Activated CD8-positive, alpha-beta memory T cell treated with anti-CD3 and anti-CD28 coated beads, Interleukin-2, amount 10 ng/mL, durations not matched to agents 7 days and 5 days (primary cell): Measurements from ENCODE around the gene RAD51B. TPM values are rescaled to one million over a fixed set of nuclear protein-coding genes. Genes with fewer than 3 reads are reported as not detected.

Source experiments
- ATAC-seq: fragments of 150-1000 bp; cut with Tn5 transposase; one replicate; pipeline ENCODE4 v1.10.0; 2021; ENCODE audit warnings: moderate library complexity
- CTCF ChIA-PET: fragments of 350-600 bp; sonication (Branson Sonifier 250); formaldehyde crosslinking; loops from one replicate; lab custom pipeline; 2021; ENCODE audit warnings: antibody characterized with exemption; lab: Charles Lee
- DNase-seq: peaks from one replicate; pipeline ENCODE4 v3.0.0-alpha.2; 2020
- H3K27ac Mint-ChIP-seq: one replicate; pipeline ENCODE4 v1.8.0; 2021; ENCODE audit warnings: mild to moderate bottlenecking, mixed read lengths
- H3K27me3 Mint-ChIP-seq: one replicate; pipeline ENCODE4 v1.8.0; 2021; ENCODE audit warnings: mixed read lengths
- H3K36me3 Mint-ChIP-seq: one replicate; pipeline ENCODE4 v1.8.0; 2021; ENCODE audit warnings: mild to moderate bottlenecking, mixed read lengths
- H3K4me1 Mint-ChIP-seq: one replicate; pipeline ENCODE4 v1.8.0; 2021; ENCODE audit warnings: mixed read lengths
- H3K4me3 Mint-ChIP-seq: one replicate; pipeline ENCODE4 v1.8.0; 2021; ENCODE audit warnings: mild to moderate bottlenecking, moderate library complexity, mixed read lengths
- H3K9me3 Mint-ChIP-seq: one replicate; pipeline ENCODE4 v1.8.0; 2022; ENCODE audit warnings: low read depth, mixed read lengths
- total RNA-seq, 2 experiments: library from RNA; stranded (reverse); gene quantifications; one replicate each; pipeline ENCODE4 v1.2.3, GENCODE V29; 2021

RAD51B gene
- total RNA-seq, 2 experiments from 2014 or later, result 35.3 to 55.5 TPM

DNA sequence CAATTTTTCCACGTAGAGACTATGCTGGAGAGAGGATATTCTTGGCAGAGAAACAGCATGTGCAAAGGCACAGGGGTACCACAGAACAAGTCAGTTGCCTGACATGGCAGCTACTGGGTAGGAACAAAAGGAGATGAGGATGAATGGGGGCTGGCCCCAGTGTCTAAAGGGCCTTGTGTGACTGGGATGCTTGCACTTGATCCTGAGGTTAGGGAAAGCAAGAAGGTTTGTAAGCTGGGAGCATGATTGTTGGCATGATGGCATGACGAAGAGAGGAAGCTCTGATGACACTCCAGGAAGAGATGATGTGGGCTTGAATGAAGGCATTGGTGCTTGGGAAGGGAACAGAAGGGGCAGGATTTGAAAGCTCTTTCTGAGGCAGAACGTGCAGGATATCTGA, 834.2 kb downstream of the RAD51B start:
- CTCF ChIA-PET, result no interaction called here
- H3K27me3 Mint-ChIP-seq, result no peaks in the 10 kb centered on the region
- DNase-seq, result peak; percentile 18
- peaks cover 2% of the 10 kb centered on the region for H3K4me1 Mint-ChIP-seq
- ATAC-seq, result no peak
- no peaks in the 10 kb centered on the region for H3K9me3 Mint-ChIP-seq
- no peaks in the 10 kb centered on the region for H3K36me3 Mint-ChIP-seq
- H3K27ac Mint-ChIP-seq, result no peak overlapping the region
- no peak overlapping the region for H3K4me3 Mint-ChIP-seq

DNA sequence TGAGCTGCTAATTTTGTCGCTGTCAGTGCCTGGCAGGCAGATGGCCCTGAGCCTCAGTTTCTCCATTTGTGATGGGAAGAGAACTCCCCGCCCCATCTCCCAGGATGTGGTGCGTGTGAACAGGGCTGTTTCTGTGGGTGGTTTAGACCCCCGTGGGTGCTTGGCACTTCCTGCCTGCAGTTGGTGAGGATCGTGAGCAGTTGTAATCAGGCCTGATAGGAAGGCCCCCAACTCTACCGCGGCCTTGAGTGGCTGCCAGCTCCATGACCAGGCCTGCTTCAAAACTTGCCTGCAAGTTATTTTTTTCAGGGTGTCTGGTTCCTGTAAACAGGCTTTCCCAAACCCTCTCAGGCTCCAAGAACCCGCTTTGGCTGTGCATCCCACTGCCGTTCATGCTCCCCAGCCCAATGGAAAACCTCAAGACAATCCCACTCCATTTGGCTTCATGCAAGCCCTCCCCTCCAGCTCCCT, 834.9 kb downstream of the RAD51B start:
- Mint-ChIP-seq H3K9me3 (no peaks in the 10 kb centered on the region), H3K36me3 (no peaks in the 10 kb centered on the region), H3K4me3 (no peak overlapping the region), H3K27ac (no peak overlapping the region), H3K27me3 (no peaks in the 10 kb centered on the region), H3K4me1 (peaks cover 2% of the 10 kb centered on the region)
- ATAC-seq (no peak), DNase-seq (peak; percentile 23)
- CTCF ChIA-PET, result interaction anchor here (1.1 kb wide), 1 partner anchor 134 kb away, joined by 3 read pairs; no protein-coding TSS in a partner anchor

DNA sequence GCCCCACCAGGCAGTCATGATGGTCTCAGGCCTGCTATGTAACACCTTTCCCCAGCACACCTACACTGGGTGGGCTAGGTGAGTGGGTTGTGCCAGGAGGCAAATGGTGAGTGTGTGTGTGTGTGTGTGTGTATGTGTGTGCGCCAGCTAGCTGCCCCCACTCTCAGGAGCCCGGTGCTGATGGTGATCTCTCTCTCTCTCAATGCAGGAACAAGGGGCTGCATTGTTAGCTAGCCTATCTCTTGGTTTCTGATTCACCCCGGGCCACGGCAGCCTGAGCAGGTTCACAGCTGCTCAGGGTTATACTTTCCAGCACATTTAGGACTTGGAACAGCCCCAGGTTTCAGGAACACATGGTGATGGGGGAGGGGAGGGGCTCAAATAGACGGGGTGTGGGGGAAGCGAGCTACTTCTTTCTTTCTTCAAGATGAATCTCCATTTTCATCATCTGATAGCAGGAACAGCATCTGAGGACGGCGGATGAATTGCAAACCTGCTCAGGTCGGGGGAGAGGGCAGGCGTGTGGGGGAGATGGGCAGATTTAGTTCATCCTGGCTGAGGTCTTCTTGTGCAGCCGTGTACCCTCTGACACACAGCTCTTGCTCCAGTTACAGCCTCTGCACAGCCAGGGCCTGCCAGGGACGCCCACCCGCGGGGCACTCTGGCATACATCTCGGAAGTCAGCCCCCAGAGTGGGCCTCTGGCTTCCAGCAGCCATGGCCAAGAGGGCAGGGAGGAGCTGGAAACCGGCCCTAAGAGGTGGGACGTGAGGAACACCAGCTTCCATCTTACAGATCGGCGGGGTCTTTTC, 835.6 kb downstream of the RAD51B start:
- H3K4me3 Mint-ChIP-seq, result no peak overlapping the region
- H3K27ac Mint-ChIP-seq, result no peak overlapping the region

DNA sequence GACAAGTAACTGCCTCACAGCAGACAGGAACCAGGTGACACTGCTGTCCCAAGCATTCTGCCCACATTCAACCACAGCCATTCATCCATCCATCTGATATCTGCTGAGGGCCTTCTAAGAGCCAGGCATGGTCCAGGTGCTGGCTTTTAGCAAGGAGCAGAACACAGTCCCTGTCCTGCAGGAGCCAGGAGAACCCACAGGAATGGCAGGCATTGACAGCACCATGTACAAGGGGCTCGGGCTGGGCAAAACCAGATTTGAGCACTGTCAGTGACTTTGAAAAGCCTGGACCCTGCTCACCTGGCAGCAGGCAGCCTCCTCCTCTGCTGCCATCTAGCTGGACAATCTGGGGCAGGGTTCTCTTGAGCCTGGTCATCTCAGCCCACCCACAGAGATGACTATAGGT, 836.3 kb downstream of the RAD51B start:
- H3K27me3 Mint-ChIP-seq, result no peaks in the 10 kb centered on the region
- ATAC-seq (no peak), DNase-seq (peak; percentile 22)
- H3K27ac Mint-ChIP-seq, result no peak overlapping the region
- no peaks in the 10 kb centered on the region for H3K36me3 Mint-ChIP-seq
- CTCF ChIA-PET, result interaction anchor here (1.1 kb wide), 2 partner anchors 10 to 133 kb away, joined by 3 read pairs; no protein-coding TSS in a partner anchor
- no peaks in the 10 kb centered on the region for H3K9me3 Mint-ChIP-seq
- no peak overlapping the region for H3K4me3 Mint-ChIP-seq
- H3K4me1 Mint-ChIP-seq, result no peaks in the 10 kb centered on the region

More for the DNA sequence above, 835.6 kb downstream of the RAD51B start:
- CTCF ChIA-PET, result interaction anchor here (1.1 kb wide), 2 partner anchors 10 to 133 kb away, joined by 3 read pairs; no protein-coding TSS in a partner anchor
- ATAC-seq (no peak), DNase-seq (no peak)
- H3K36me3 Mint-ChIP-seq, result no peaks in the 10 kb centered on the region
- no peaks in the 10 kb centered on the region for H3K9me3 Mint-ChIP-seq
- H3K27me3 Mint-ChIP-seq, result no peaks in the 10 kb centered on the region
- peaks cover 2% of the 10 kb centered on the region for H3K4me1 Mint-ChIP-seq

DNA sequence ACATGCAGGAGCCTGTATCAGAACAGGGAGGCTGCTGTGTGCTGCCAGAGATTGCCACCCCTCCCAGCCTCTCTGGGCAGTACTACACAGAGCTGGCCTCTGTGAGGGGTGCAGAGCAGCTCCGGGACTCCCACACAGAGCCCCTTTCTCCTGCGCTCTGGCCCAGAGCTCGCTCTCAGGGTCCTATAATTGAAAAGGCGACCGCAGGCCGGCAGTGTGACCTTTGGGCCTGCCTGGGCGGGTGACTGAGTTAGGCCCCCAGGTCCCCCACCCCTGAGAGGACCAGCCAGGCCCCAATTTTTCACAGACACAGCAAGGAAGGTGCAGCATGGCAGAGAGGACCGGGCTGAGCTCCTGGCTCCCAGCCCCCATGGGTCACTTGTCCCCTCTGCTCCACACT, 836.9 kb downstream of the RAD51B start:
- Mint-ChIP-seq H3K36me3 (no peaks in the 10 kb centered on the region), H3K27me3 (no peaks in the 10 kb centered on the region), H3K4me1 (no peaks in the 10 kb centered on the region), H3K27ac (no peak overlapping the region), H3K4me3 (no peak overlapping the region), H3K9me3 (no peaks in the 10 kb centered on the region)
- DNase-seq, result peak; percentile 32
- ATAC-seq, result no peak
- CTCF ChIA-PET, result interaction anchor here (1.1 kb wide), 1 partner anchor 9 kb away, joined by 3 read pairs; no protein-coding TSS in a partner anchor

DNA sequence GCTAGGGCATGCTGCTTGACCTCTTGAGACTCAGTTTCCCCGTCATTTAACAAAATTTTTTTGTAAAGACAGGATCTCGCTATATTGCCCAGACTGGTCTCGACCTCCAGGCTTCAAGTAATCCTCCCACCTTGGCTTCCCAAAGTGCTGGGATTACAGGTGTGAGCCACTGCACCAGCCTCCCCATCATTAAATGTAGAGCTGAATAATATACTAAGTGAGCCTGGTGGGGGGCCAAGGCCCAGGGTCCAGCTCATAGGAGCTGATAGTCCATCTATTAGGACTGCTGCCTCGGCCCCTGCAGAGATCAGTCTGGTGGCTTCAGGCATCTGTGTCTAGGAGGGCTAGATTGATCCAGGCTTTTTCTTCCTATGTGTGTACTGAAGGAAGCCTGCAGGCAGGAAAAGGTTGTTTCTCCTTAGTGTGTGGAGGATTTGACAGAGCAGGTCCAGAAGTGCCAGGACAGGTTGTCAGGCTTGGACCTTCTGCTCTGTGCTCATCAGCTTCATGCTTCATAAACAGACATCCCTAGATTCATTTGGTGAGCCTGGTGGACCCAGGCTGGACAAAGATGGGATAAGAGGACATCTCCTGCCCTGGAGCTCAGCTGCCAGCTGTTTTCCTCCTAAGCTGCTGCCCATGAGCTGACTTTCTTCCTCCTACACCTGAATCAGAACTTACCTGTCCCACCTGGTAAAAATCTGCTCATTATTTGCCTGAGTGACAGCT, 837.9 kb downstream of the RAD51B start:
- H3K4me1 Mint-ChIP-seq, result peaks cover under 1% of the 10 kb centered on the region
- H3K36me3 Mint-ChIP-seq, result no peaks in the 10 kb centered on the region
- ATAC-seq, result no peak
- no peaks in the 10 kb centered on the region for H3K9me3 Mint-ChIP-seq
- H3K4me3 Mint-ChIP-seq, result no peak overlapping the region
- no peak overlapping the region for H3K27ac Mint-ChIP-seq
- no peaks in the 10 kb centered on the region for H3K27me3 Mint-ChIP-seq
- DNase-seq, result peak; percentile 31
- CTCF ChIA-PET, result no interaction called here

DNA sequence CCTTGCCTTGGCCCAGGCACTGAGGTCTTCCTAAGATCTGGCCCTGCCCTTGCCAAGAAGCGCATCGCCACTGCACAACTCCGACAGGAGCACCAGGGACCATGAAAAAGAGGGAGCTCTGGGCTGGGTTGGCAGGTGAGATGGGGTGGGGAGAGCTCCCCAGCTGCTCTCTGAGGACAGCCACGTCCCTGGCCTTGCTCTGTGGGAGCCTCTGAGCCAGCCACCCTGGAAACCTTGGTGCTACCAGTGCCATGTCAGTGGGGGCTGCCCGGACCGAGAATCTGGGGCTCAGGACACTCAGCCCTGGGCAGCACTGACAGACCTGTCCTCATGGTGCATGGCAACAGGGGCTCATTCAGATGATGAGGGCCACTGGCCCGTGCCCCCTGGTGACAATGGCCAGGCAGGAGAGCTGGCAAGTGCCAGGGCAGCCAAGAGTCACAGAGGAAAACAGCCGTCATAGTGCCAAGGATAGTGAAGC, 838.5 kb downstream of the RAD51B start:
- Mint-ChIP-seq H3K27ac (no peak overlapping the region), H3K27me3 (no peaks in the 10 kb centered on the region), H3K4me3 (no peak overlapping the region), H3K9me3 (no peaks in the 10 kb centered on the region), H3K36me3 (no peaks in the 10 kb centered on the region), H3K4me1 (peaks cover 4% of the 10 kb centered on the region)
- no peak for ATAC-seq
- CTCF ChIA-PET, result no interaction called here
- peak; percentile 25 for DNase-seq

DNA sequence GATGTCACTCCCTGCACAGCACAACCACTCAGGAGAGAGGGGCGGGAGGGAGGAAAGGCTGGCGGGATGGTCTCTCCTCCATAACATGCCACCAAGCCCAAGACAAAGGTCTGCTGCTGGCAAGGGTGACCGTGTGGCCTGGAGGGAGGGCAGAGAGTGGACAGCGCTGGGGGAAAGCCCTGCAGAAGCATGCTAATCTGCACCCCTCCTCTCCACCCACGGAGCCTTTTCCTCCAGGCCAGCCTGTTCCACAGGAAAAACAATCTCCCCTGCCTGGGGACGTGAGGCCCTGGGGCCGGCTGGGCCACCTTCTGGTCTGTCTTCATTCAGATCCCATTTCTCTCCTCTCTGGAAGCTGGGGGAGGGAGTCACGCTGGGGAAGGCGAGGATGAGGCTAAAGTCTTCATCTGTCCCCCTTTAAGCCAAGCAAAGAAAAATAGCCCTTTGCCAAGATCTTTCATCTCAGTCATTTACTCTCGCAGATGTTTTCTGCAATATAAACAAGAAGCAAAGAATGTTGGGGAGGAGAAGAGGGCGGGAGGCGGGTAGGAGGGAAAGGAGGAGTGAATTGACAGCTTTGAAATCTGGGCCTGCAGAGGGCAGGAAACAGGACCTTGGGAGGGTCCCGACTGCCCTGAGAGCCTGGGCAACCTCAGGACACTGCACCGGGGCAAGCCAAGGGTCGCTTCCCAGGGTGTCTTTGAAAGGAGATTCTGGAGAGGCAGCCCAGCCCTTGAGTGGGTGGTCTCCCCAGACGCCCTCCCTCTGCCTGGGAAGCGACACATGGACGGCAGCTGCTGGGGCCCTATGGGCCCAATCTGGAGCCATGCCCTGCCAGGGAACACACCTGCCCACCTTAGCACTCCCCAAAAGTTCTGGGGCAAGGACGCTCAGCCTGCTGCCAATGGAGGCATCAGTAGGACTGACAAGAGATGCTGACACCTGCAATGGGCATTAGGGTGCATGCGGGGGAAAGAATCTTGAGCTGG, 839.7 kb downstream of the RAD51B start:
- peaks cover 16% of the 10 kb centered on the region for H3K4me1 Mint-ChIP-seq
- no peak overlapping the region for H3K4me3 Mint-ChIP-seq
- no peak overlapping the region for H3K27ac Mint-ChIP-seq
- no peaks in the 10 kb centered on the region for H3K27me3 Mint-ChIP-seq
- no peaks in the 10 kb centered on the region for H3K9me3 Mint-ChIP-seq
- CTCF ChIA-PET, result interaction anchor here (0.9 to 1.6 kb wide), 2 partner anchors 124 to 129 kb away, joined by 3 to 4 read pairs; no protein-coding TSS in a partner anchor
- ATAC-seq (no peak), DNase-seq (peak; percentile 36)
- peaks cover 1% of the 10 kb centered on the region for H3K36me3 Mint-ChIP-seq

DNA sequence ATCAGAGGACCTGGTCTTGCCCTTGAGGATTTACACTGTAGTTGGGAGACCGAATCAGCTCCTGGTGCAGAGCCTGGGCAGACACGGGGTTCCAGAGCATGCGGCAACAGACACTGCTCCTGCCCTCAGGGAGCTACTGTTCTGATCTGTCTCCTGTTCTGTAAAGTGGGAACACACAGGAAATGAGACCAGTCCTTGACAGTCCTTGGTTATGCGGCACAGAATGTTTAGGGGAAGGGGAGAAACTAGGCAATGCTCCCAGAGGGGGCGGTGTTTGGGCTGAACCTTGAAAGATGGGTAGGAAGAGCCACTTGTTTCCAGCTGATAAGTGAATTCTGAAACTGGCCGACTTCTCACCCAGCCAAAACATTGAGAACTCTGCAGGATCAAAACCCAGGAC, 840.9 kb downstream of the RAD51B start:
- peaks cover 25% of the 10 kb centered on the region for H3K4me1 Mint-ChIP-seq
- H3K27me3 Mint-ChIP-seq, result no peaks in the 10 kb centered on the region
- CTCF ChIA-PET, result interaction anchor here (0.9 to 1.6 kb wide), 4 partner anchors 10 to 184 kb away, joined by 3 to 4 read pairs (median 4); no protein-coding TSS in a partner anchor
- no peak overlapping the region for H3K27ac Mint-ChIP-seq
- no peaks in the 10 kb centered on the region for H3K9me3 Mint-ChIP-seq
- peak; percentile 15 for DNase-seq
- no peak for ATAC-seq
- H3K4me3 Mint-ChIP-seq, result no peak overlapping the region
- H3K36me3 Mint-ChIP-seq, result peaks cover 1% of the 10 kb centered on the region

DNA sequence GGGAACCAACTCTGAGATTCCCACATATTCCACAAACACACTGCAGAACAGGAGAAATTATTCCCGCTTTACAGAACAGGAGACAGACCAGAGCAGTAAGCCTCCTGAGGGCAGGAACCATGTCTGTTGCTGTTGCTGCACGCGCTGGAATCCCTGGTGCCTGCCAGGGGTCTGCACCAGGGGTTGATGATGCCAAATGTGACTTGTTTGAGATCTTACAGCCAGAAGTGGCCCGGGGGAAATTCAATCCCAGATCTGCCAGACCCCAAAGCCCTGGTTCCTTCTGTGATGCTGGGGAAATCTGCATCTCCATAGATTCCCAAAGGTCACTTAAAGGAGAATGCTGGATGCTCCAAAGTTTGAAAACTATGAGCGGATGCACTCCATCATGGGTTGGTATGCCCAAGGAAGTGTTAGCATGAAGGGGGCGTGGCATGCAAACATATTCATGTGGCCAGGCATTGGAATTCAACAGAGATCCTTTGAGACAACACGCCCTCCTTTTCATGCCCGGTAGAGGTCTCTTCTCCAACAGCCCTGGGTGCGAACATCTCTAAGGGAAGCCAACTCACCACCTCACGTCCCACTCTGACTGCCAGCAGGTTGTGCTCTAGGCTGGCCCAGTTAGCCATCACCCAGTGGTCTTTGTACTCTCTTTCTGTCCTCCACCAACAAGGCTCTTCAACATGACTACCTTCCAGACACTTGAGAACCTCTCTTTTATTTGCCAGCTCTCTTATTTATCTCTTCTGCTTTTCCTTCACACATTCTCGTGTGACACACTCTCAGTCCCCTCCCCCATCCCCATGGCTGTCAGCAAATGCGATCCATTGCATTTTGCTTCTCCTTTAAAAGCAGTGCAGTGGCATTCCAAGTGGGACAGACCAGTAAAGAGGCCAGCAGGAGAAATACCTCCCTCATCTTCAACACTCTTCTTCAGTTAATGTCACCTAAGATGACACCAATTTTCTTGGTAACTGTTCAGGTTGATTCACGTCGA, 841.9 kb downstream of the RAD51B start:
- H3K27ac Mint-ChIP-seq, result no peak overlapping the region
- H3K4me3 Mint-ChIP-seq, result no peak overlapping the region
- H3K4me1 Mint-ChIP-seq, result peaks cover 30% of the 10 kb centered on the region
- no peaks in the 10 kb centered on the region for H3K27me3 Mint-ChIP-seq
- no peaks in the 10 kb centered on the region for H3K9me3 Mint-ChIP-seq
- ATAC-seq (no peak), DNase-seq (peak; percentile 32)
- CTCF ChIA-PET, result interaction anchor here (1.2 kb wide), 1 partner anchor 183 kb away, joined by 4 read pairs; no protein-coding TSS in a partner anchor
- H3K36me3 Mint-ChIP-seq, result peaks cover 1% of the 10 kb centered on the region

DNA sequence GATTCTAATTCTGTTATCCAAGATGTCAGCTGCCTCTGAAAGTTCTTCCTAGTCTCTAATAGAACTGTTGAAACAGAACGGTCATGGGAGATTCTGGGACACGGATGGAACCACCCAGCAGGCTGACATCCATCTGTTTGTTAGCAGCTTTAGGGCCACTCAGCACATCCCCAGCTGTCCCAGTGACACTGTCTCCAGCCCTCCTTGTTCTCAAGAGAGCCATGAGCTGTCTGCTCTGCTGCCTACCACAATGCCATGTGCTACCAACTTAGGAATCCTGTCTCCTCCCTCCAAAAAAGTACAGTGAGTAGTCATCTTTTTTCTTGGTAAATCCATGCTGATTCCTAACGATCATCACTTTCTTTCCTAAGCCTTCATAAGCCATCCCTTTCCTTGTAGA, 842.8 kb downstream of the RAD51B start:
- peaks cover 30% of the 10 kb centered on the region for H3K4me1 Mint-ChIP-seq
- ATAC-seq (no peak), DNase-seq (peak; percentile 35)
- H3K4me3 Mint-ChIP-seq, result no peak overlapping the region
- H3K36me3 Mint-ChIP-seq, result peaks cover 4% of the 10 kb centered on the region
- no peaks in the 10 kb centered on the region for H3K27me3 Mint-ChIP-seq
- CTCF ChIA-PET, result interaction anchor here (1.0 to 3.9 kb wide), 4 partner anchors 117 to 157 kb away, joined by 3 to 29 read pairs (median 8); no protein-coding TSS in a partner anchor
- H3K9me3 Mint-ChIP-seq, result peaks cover 3% of the 10 kb centered on the region
- H3K27ac Mint-ChIP-seq, result no peak overlapping the region
